ENCODE measurements around the gene PLXDC2.

DNA sequence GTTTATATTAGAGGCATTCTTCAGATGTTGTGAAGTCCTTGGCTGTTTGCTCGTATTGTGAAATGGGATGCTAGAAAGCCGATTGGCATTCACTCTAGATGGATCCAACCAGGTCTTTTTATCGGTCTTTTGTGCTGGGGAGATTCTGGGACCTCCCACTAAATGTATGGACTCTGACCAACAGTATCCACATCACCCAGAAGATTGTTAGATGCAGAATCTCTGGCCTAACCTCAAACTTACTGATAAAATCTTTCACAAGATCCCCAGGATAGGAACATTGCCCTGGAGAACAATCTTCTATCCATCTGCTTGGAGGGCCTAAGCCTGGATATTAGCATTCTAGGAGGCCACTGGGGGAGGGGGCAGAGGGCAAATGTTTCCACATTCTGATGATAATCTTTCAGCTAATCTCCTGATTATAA is 160.9 kb downstream of the PLXDC2 start:
- no peak for TF ChIP-seq TAF1 (IDR thresholded peaks at IDR 0.05; ENCODE audit: low read depth, low read length)
- TF ChIP-seq POLR2AphosphoS5 (IDR thresholded peaks at IDR 0.05; ENCODE audit: low read depth, low read length): no peak
- TF ChIP-seq POLR2A (IDR thresholded peaks at IDR 0.05; ENCODE audit: low read depth, low read length): no peak
- TF ChIP-seq POU2F2 (IDR thresholded peaks at IDR 0.05; ENCODE audit: low read depth, low read length): no peak
- TF ChIP-seq SPI1 (IDR thresholded peaks at IDR 0.05; ENCODE audit: low read depth, low read length): no peak
